HepG2 (cell line): ENCODE measurements around the gene LIME1. TPM values are rescaled to one million over a fixed set of nuclear protein-coding genes. Genes with fewer than 3 reads are reported as not detected.

Source experiments
- AGO2 ChIP-seq: fragments of 200-400 bp; formaldehyde crosslinking; optimal IDR thresholded peaks from 2 replicates; pipeline ENCODE3; 2017; ENCODE audit warnings: mild to moderate bottlenecking, low read depth, low read length, moderate library complexity
- CCAR2 ChIP-seq: fragments of 200-400 bp; formaldehyde crosslinking; optimal IDR thresholded peaks from 2 replicates; pipeline ENCODE3; 2018; ENCODE audit warnings: low read depth, mild to moderate bottlenecking, low read length, moderate library complexity
- CHCHD3 ChIP-seq: sonication (generic); formaldehyde crosslinking; IDR thresholded peaks from 2 replicates; pipeline ENCODE4 v1.8.0; 2022; ENCODE audit warnings: mild to moderate bottlenecking, missing genetic modification reagents, moderate library complexity
- CHD2 ChIP-seq: IDR thresholded peaks from 2 replicates; pipeline ENCODE4 v1.6.1; 2011; ENCODE audit warnings: low read depth, low read length, improper control_type of control experiment
- FOSL1 ChIP-seq: sonication (generic); formaldehyde crosslinking; IDR thresholded peaks from 2 replicates; pipeline ENCODE4 v1.9.0; 2021; ENCODE audit warnings: missing genetic modification reagents, borderline replicate concordance
- FUBP1 ChIP-seq: sonication (generic); formaldehyde crosslinking; IDR thresholded peaks from 2 replicates; pipeline ENCODE4 v1.5.1; 2020; ENCODE audit warnings: missing genetic modification reagents, mild to moderate bottlenecking, borderline replicate concordance
- GABPB1 ChIP-seq: IDR thresholded peaks from 2 replicates; pipeline ENCODE4 v1.6.1; 2016; ENCODE audit warnings: mild to moderate bottlenecking, missing genetic modification reagents, moderate library complexity, missing compliant biosample characterization
- HIVEP1 ChIP-seq: sonication (generic); formaldehyde crosslinking; IDR thresholded peaks from 2 replicates; pipeline ENCODE4 v1.4.0; 2020; ENCODE audit warnings: mild to moderate bottlenecking, missing genetic modification reagents
- HNF4G ChIP-seq, 2 experiments: sonication (generic) in 1 of 2; formaldehyde crosslinking in 1 of 2; IDR thresholded peaks; 2 replicates each; pipeline versions ENCODE4 v1.4.0 to v1.6.1; 2011 to 2020; ENCODE audit warnings: borderline replicate concordance in 2 of 2, low read depth in 2 of 2, mild to moderate bottlenecking in 2 of 2, low read length in 1 of 2, missing genetic modification reagents in 1 of 2, moderate library complexity in 1 of 2
- KLF15 ChIP-seq: sonication (generic); formaldehyde crosslinking; IDR thresholded peaks from 2 replicates; pipeline ENCODE4 v1.8.1; 2023; ENCODE audit warnings: borderline replicate concordance, mild to moderate bottlenecking, inconsistent platforms, missing genetic modification reagents, mixed read lengths
- KLF9 ChIP-seq: IDR thresholded peaks from 2 replicates; pipeline ENCODE4 v1.6.1; 2016; ENCODE audit warnings: low read depth
- NR2F2 ChIP-seq: IDR thresholded peaks from 2 replicates; pipeline ENCODE4 v1.6.1; 2012; ENCODE audit warnings: low read depth, inconsistent platforms, borderline replicate concordance
- PHF20 ChIP-seq: sonication (generic); formaldehyde crosslinking; IDR thresholded peaks from 2 replicates; pipeline ENCODE4 v1.5.0; 2020; ENCODE audit warnings: mild to moderate bottlenecking, missing genetic modification reagents
- RBM22 ChIP-seq: fragments of 200-400 bp; formaldehyde crosslinking; optimal IDR thresholded peaks from 2 replicates; pipeline ENCODE3; 2017; ENCODE audit warnings: mild to moderate bottlenecking, low read length, moderate library complexity
- RFX1 ChIP-seq: fragments of 450-650 bp; IDR thresholded peaks from 2 replicates; pipeline ENCODE4 v1.6.1; 2017
- RFX3 ChIP-seq: IDR thresholded peaks from 2 replicates; pipeline ENCODE4 v1.6.1; 2016; ENCODE audit warnings: missing biosample characterization, missing genetic modification reagents
- ZBTB4 ChIP-seq: sonication (generic); formaldehyde crosslinking; IDR thresholded peaks from 2 replicates; pipeline ENCODE4 v1.4.0; 2020; ENCODE audit warnings: missing genetic modification reagents, mild to moderate bottlenecking, borderline replicate concordance
- ZBTB49 ChIP-seq: sonication (generic); formaldehyde crosslinking; IDR thresholded peaks from 2 replicates; pipeline ENCODE4 v1.4.0; 2020; ENCODE audit warnings: missing genetic modification reagents, borderline replicate concordance
- ZNF597 ChIP-seq: sonication (generic); formaldehyde crosslinking; IDR thresholded peaks from 2 replicates; pipeline ENCODE4 v1.5.0; 2020; ENCODE audit warnings: missing genetic modification reagents
- ZNF761 ChIP-seq: sonication (generic); formaldehyde crosslinking; conservative IDR thresholded peaks from 2 replicates; pipeline ENCODE4 v1.4.0; 2020; ENCODE audit warnings: mild to moderate bottlenecking, missing genetic modification reagents
- polyA plus RNA-seq, 8 experiments: library from polyadenylated mRNA; depleted of rRNA in 3 of 8; stranded (reverse) in 7 of 8; unstranded in 1 of 8; fragments of >200 nt; fragmentation: Illumina TruSeq in 4 of 8; extraction: Trizol in 4 of 8; gene quantifications; 2 replicates each; pipeline versions ENCODE4 v1.2.1 to v1.2.3, GENCODE V29; 2011 to 2016; ENCODE audit warnings: low read depth in 4 of 8, missing spikeins in 1 of 8, mixed read lengths in 1 of 8; ENCODE audit not compliant: insufficient read depth in 1 of 8
- total RNA-seq, 5 experiments: library from RNA; depleted of rRNA; stranded (reverse); fragments of >200 nt; fragmentation: Illumina TruSeq; extraction: Trizol; gene quantifications; 2 replicates each; pipeline ENCODE4 v1.2.3, GENCODE V29; 2016; ENCODE audit warnings: low read depth in 1 of 5

The LIME1 gene
- total and polyA plus RNA-seq, 2 of the 13 experiments (the other 11 are each of a cell fraction or from before 2014, with no cell fraction given) = 13.0 to 61.5 TPM

GRCh38 chr20:63699466-63700198 is 36.8 kb upstream of the LIME1 start (continued):
- TF ChIP-seq ZBTB49 (CRISPR knock-in tag) (no peak), RFX1 (no peak), KLF15 (CRISPR knock-in tag) (no peak), CCAR2 (no peak), PHF20 (no peak), ZBTB4 (CRISPR knock-in tag) (no peak), HIVEP1 (CRISPR knock-in tag) (0 out of 2 replicates have a peak, but pooled peaks have one; percentile 27), ZNF761 (CRISPR knock-in tag) (no peak), FOSL1 (CRISPR knock-in tag) (no peak), RBM22 (peak; percentile 52), CHD2 (0 out of 2 replicates have a peak, but pooled peaks have one; percentile 25), FUBP1 (CRISPR knock-in tag) (no peak), GABPB1 (CRISPR knock-in tag) (peak; percentile 63; the same call in 1 of the 2 replicates), ZNF597 (CRISPR knock-in tag) (no peak), RFX3 (CRISPR knock-in tag) (no peak), HNF4G (IDR thresholded peaks at IDR 0.05; ENCODE audit: borderline replicate concordance, low read depth, low read length) (no peak), HNF4G (CRISPR knock-in tag; IDR thresholded peaks at IDR 0.05; ENCODE audit: borderline replicate concordance, low read depth) (no peak), AGO2 (peak; percentile 96), NR2F2 (no peak; the same call in 1 of the 2 replicates), KLF9 (no peak), CHCHD3 (CRISPR knock-in tag) (no peak)
